Measurements from ENCODE around the gene SUCNR1. TPM values are rescaled to one million over a fixed set of nuclear protein-coding genes. Genes with fewer than 3 reads are reported as not detected.

Gene SUCNR1
- total and polyA plus RNA-seq, 12 donors: 0.08 to 4.9 (median 1.6) TPM

GRCh38 chr3:151837057-151837456, 36.4 kb upstream of the SUCNR1 start:
- Histone ChIP-seq H3K27ac (peak overlapping the region in 2 of 5 donors; percentile 38 to 48), H3K9me3 (replicated peaks in 1 of 3) (no peaks in the 10 kb centered on the region), H3K4me3 (no peak overlapping the region), H3K27me3 (no peaks in the 10 kb centered on the region), H3K4me1 (replicated peaks in 1 of 2) (peaks cover 4 to 8% of the 10 kb centered on the region in 2 donors), H3K36me3 (replicated peaks in 1 of 2) (no peaks in the 10 kb centered on the region)
- no peak for TF ChIP-seq CTCF (IDR thresholded peaks at IDR 0.05)
- TF ChIP-seq POLR2A (IDR thresholded peaks at IDR 0.05): no peak
- intact Hi-C loops (cut with DNase I): loop anchor here (5.0 to 10.0 kb wide), 3 partner anchors 172 to 395 kb away; no protein-coding TSS in a partner anchor
- no peak for DNase-seq
- 30 to 54% (median 43%) methylated on average over 4 of the region's 4 CpGs for WGBS, 4 donors

- no peak overlapping the region for H3K27ac ChIP-seq
- 47 to 53% (median 51%) methylated on average over 19 of the region's 19 CpGs for WGBS, 4 donors
- TF ChIP-seq POLR2A (IDR thresholded peaks at IDR 0.05): no peak
- peak; percentile 58 to 91 (median 88) for TF ChIP-seq CTCF (IDR thresholded peaks at IDR 0.05)
- DNase-seq: peak; percentile 57 to 80 (median 70)
- peak overlapping the region in 1 of 4 donors; percentile 46 for H3K4me3 ChIP-seq
- intact Hi-C loops (cut with DNase I): loop anchor here (5.0 to 10.0 kb wide), 3 partner anchors 174 to 396 kb away; no protein-coding TSS in a partner anchor
- no peaks in the 10 kb centered on the region for H3K36me3 ChIP-seq (replicated peaks in 1 of 2)
- H3K27me3 ChIP-seq: no peaks in the 10 kb centered on the region
- no peaks in the 10 kb centered on the region for H3K9me3 ChIP-seq (replicated peaks in 1 of 3)
- H3K4me1 ChIP-seq (replicated peaks in 1 of 2): peaks cover 9 to 18% of the 10 kb centered on the region in 2 donors
These were observed 34.7 kb upstream of the SUCNR1 start for GRCh38 chr3:151838574-151839312.

GRCh38 chr3:151839313-151839631, 34.2 kb upstream of the SUCNR1 start:
- H3K27ac ChIP-seq: no peak overlapping the region
- H3K4me3 ChIP-seq: no peak overlapping the region
- H3K9me3 ChIP-seq (replicated peaks in 1 of 3): no peaks in the 10 kb centered on the region
- intact Hi-C loops (cut with DNase I): loop anchor here (5.0 to 10.0 kb wide), 3 partner anchors 174 to 397 kb away; no protein-coding TSS in a partner anchor
- DNase-seq: no peak
- H3K4me1 ChIP-seq (replicated peaks in 1 of 2): peaks cover 9 to 18% of the 10 kb centered on the region in 2 donors
- 71 to 91% (median 83%) methylated on average over 1 of the region's 1 CpG for WGBS, 4 donors
- no peak for TF ChIP-seq POLR2A (IDR thresholded peaks at IDR 0.05)
- H3K27me3 ChIP-seq: no peaks in the 10 kb centered on the region
- H3K36me3 ChIP-seq (replicated peaks in 1 of 2): no peaks in the 10 kb centered on the region

- DNase-seq: no peak
- Histone ChIP-seq H3K4me1 (replicated peaks in 1 of 2) (peaks cover 9 to 16% of the 10 kb centered on the region in 2 donors), H3K4me3 (no peak overlapping the region), H3K9me3 (replicated peaks in 1 of 3) (no peaks in the 10 kb centered on the region), H3K27ac (no peak overlapping the region), H3K27me3 (no peaks in the 10 kb centered on the region), H3K36me3 (replicated peaks in 1 of 2) (no peaks in the 10 kb centered on the region)
- TF ChIP-seq CTCF (IDR thresholded peaks at IDR 0.05) (no peak), POLR2A (IDR thresholded peaks at IDR 0.05) (no peak)
- intact Hi-C loops (cut with DNase I): no loop called here
- 84 to 90% (median 88%) methylated on average over 6 of the region's 6 CpGs for WGBS, 4 donors
These were observed 31.6 kb upstream of the SUCNR1 start for GRCh38 chr3:151841801-151842200.

GRCh38 chr3:151843275-151843674, 30.2 kb upstream of the SUCNR1 start:
- Histone ChIP-seq H3K4me1 (replicated peaks in 1 of 2) (peaks cover 9 to 11% of the 10 kb centered on the region in 2 donors), H3K9me3 (replicated peaks in 1 of 3) (no peaks in the 10 kb centered on the region), H3K27me3 (no peaks in the 10 kb centered on the region), H3K27ac (no peak overlapping the region), H3K36me3 (replicated peaks in 1 of 2) (no peaks in the 10 kb centered on the region), H3K4me3 (no peak overlapping the region)
- TF ChIP-seq CTCF (IDR thresholded peaks at IDR 0.05) (no peak), POLR2A (IDR thresholded peaks at IDR 0.05) (no peak)
- intact Hi-C loops (cut with DNase I): no loop called here
- DNase-seq: no peak
- WGBS, 4 donors: 9 to 28% (median 21%) methylated on average over 1 of the region's 1 CpG

All from adrenal gland (tissue), 12 donors.